Hematopoietic multipotent progenitor cell treated with erythropoietin and hydrocortisone succinate and interleukin-3 and kit ligand, for 4 days (in vitro differentiated cells): ENCODE results near the gene PPP1CA.

Source experiments
- DNase-seq: peaks from one replicate; pipeline ENCODE4 v3.0.0-alpha.2; 2015

Gene PPP1CA

DNA sequence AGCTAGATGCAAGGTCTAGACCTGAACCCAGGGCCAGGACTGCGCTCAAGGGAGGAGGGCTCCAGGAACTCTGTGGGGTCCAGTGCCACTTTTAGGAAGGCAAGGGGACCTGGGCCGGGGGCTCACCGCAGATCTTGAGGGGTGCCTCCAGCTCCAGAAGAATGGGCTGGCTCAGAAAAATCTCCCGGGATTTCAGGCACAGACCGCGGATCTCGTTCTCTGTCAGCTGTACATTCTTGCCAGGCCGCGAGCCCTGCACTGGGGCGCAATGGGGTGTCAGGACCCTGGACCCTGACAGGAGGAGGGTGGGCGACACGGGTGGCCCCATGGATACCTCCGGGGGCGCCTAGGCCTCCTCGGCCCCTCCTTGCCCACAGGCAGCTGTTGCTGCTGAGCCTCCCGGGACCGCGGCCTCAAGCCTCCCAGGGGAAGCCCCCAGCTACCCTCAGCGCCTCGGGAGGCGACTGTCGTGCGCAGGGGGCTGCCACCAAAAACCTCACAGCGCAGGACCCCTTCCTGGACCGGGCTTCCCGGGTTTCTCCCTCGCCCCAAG is 640 bp downstream of the PPP1CA start:
- DNase-seq = no peak

DNA sequence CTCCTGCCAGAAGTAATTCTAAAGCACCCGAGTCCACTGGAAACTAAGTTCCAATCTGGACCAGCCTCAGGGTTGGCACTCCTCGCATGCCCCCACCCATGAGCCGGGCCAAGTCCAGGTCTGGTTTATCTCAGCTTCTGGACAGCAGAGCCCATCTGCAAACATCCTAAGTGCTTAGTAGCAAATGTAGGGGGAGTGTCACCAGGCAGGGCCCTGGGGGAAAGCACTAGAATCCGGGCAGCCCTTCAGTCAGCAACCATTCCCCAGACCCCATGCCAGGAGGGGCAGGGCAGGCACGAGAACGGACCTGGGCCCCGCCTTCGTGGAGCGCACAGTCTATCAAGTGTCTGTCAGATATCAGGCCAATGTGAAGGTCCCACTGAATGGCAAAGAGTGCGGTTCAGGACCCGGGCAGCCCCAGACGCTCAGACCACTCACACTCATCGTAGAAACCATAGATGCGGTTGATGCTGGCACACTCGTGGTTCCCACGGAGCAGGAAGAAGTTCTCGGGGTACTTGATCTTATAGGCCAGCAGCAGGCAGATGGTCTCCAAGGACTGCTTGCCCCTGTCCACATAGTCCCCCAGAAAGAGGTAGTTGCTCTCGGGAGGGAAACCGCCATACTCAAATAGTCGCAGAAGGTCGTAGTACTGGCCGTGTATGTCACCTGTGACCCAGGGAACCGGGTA is 1.3 kb downstream of the PPP1CA start:
- peak; percentile 34 for DNase-seq

DNA sequence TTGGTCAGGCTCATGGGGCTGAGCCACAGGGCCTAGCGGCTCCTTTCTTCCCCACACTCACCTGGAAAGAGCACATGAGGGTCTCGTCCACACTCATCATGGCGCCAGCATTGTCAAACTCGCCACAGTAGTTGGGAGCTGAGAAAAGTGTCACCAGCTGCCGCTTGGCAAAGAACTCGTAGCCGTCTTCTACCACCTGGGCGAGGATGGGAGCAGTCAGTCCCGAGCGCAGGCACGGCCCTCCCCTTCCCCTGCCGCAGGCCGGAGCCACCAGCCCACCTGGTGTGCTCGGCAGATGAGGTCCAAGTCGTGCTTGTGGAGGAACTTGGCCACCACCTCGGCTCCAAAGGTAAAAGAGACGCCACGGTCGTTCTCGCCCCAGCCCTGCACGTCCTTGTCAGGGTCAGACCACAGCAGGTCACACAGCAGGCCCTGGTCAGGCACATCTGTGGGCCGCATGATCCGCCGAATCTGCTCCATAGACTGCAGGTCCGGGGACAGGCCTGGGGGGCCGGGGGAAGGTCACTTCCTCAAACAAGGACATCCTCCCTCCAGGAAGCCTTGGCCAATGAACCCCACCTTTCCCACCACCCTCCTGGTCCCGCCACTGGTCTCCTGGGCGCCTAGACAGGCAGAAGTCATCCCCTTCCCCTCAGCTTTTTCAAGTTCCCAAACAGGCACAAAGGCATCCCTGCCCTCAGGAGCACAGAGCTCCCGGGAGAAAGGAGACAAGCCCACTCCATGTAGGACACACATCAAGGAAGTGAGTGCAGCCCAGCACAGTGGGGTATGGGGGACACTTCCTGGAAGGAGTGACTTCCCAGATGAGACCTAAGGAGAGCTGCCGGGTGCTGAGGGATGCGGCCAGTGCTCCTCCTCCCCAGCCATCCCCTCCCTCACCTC is 2.7 kb downstream of the PPP1CA start:
- DNase-seq = no peak

DNA sequence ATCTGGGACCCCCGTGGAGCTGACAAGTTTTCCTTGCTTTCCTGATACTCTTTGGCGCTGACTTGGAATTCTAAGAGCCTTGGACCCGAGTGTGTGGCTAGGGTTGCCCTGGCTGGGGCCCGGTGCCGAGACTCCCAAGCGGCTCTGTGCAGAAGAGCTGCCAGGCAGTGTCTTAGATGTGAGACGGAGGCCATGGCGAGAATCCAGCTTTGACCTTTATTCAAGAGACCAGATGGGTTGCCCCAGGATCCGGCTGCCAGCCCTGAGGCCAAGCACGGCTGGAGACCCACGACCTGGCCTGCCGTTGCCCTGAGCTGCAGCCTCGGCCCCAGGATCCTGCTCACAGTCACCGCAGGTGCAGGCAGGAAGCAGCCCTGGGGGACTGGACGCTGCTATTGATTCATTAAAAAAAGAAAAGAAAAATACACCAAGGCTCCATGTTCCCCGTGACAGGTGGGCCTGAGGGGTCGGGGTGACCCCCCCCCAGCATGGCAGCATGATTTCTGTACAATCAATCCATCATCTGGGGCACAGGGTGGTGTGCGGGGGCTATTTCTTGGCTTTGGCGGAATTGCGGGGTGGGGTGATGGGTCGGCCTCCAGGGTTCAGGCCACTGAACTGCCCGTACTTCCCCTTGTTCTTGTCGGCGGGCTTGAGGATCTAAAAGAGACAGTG is 3.5 kb downstream of the PPP1CA start:
- DNase-seq = no peak

DNA sequence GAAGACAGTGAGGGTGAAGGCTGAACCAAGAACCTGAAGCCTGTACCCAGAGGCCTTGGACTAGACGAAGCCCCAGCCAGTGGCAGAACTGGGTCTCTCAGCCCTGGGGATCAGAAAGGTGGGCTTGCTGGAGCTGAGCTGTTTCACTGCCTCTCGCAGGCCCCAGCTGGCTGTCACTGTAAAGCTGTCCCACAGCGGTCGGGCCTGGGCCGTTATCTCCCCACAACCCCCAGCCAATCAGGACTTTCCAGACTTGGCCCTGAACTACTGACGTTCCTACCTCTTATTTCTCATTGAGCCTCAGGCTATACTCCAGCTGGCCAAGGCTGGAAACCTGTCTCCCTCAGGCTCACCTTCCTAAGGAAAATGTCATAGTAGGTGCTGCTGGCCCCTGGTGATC is 4.1 kb downstream of the PPP1CA start:
- DNase-seq = peak; percentile 71

DNA sequence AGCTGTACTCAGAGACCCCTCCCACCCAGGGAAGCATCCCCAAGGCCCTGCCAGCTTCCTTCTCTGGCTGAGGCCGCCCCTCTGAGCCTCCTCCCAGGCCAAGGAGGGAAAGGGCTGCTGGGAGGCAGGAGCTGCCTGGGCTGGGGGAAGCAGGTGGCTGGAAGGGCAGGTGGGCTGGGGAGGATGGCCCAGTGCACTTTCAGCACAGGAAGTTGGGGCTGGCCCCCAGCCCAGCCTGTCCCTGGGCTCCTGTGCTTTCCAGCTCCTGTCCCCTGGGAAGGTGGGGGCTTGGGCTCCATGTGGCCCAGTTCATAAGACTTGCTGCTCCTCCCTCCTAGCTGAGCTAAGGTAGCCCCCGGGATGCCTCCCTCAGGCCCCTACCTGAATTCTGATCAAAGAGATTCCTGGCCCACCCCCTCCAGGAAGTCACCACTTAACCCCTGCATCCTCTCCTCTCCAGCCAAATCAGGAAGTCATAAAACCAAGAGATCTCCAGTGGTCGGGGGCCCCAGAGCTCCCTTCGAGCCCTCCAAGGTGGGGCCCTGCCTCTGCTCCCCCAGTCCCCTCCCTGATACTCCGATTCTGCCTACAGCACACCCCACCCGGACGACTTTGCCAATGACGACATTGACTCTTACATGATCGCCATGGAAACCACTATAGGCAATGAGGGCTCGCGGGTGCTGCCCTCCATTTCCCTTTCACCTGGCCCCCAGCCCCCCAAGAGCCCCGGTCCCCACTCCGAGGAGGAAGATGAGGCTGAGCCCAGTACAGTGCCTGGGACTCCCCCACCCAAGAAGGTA is 4.9 kb downstream of the PPP1CA start:
- peak; percentile 44 for DNase-seq

DNA sequence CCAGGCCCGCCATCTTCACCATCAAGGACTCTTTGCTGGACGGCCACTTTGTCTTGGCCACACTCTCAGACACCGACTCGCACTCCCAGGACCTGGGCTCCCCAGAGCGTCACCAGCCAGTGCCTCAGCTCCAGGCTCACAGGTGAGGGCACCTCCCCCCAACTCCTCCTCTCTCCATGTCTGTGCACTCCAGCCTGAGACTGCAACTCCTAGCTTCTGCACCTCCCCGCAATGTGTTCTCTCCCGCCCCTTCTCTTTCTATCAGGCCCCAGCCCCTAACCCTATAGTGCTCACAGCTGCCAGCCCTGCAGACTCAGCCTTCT is 5.4 kb downstream of the PPP1CA start:
- DNase-seq = no peak

DNA sequence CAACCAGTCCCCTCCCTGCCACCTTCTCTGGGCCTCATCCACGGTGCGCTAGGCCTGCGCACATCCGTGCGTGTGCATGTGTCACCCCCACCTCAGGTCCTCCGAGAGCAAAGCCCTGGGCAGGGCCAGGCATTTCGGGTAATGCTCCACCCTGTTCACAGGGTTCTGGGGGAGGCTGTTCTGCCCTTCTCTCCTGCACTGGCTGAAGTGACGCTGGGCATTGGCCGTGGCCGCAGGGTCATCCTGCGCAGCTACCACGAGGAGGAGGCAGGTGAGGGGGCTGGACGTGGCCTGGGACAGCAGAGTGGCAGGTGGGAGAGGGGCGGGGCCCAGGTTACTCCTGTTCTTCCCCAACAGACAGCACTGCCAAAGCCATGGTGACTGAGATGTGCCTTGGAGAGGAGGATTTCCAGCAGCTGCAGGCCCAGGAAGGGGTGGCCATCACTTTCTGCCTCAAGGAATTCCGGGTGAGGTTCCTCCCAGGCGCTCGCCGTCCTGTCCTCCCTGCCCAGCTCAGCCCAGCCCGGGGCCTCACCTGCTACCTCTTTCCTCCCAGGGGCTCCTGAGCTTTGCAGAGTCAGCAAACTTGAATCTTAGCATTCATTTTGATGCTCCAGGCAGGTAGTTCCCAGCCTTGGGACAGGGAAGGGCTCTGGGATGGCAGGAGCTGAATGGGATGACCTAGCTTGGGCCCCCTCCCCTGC is 6.0 kb downstream of the PPP1CA start:
- no peak for DNase-seq

DNA sequence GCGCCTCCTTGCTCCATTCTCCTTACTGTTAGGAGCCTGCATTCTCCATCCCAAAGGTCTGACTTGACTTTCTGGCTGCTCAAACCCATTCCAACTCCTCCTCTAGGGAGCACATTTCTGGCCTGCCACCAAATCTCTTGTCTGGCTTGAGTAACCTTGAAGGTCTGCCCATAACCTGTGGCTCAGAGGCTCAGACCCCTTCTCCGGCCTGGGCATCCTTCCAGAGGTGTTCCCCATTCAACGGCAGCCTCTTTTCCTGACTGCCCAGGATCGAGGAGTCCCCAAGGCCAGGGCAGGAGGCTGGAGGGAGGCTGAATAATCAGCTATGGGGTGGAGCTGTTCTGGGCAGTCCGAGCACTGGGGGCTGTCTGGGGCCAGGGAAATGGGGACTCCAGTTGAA is 7.7 kb downstream of the PPP1CA start:
- no peak for DNase-seq

DNA sequence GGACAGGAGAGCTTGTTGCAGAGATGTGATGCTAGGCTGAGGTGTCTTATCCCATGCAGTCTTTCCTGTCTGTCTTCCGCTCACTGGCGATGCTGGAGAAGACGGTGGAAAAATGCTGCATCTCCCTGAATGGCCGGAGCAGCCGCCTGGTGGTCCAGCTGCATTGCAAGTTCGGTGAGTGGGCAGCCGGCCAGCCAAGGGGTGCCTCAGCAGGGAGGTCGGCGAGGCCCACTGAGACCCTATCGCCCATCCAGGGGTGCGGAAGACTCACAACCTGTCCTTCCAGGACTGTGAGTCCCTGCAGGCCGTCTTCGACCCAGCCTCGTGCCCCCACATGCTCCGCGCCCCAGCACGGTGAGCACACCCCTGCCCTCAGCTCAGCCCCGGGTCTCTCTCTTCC is 8.2 kb downstream of the PPP1CA start:
- DNase-seq = no peak

DNA sequence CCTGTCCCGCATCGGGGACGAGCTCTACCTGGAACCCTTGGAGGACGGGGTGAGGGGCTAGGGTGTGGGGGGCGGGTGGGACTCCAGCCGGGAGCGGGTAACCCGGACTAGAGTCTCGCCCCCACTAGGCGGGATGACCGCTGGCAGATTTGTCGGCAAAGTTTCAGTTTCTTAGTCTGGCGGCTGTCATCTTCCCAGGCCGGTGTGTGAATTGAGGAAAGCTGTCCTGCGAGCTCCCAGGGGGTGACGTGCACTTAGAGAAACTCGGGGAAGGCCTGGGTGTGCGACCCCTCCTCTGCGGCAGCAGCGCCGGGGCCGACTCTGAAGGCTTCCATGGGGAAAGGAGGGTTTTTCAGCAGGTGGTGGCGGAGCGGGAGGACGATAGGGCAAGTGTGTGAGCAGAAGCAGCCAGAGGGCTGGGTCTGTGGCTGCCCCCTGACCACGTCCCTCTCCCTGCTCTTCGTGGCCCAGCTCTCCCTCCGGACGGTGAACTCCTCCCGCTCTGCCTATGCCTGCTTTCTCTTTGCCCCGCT is 9.4 kb downstream of the PPP1CA start:
- no peak for DNase-seq

DNA sequence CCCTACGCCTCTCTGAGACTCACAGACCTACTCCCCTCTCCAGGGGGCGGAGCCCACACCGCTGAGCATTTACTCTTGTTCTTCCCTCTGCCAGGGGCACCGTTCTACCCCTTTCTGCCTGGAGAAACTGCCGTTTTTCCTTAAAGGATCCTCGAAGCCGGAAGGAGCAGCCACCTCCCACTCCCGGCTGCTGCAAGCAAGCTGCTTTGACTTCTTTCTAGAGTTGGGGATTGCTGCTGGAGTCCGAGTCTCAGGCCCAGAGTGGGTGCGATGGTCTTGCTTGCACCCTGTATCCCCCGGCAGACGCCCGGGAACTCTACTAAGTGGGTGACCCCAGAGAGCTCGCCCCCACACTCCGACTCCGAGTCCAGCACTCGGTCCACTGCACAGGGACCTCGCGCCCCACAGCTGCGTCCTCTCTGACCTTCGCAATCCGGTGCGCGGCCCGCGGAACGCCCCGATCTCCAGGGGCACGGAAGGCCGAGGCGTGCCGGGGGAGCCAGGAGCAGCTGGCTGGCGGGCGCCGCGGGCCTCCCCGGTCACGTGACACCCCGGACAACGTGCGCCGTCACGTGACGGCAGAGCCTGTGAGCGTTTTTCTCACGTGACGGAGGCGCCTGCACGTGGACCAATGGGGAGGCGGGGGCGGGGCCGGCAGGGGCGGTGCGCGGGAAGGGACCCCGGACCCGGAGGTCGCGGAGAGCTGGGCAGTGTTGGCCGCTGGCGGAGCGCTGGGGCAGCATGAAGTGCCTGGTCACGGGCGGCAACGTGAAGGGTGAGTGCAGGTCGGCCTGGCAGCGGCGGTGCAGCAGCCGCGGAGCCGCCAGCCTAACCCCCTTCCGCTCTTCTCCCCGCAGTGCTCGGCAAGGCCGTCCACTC is 10.1 kb downstream of the PPP1CA start, which contains the start of gene RAD9A:
RAD9A (plus strand) TSS at position 683 of the 879 bp plus-strand sequence; CDS start at position 742, 59 bp downstream.
- peak; percentile 98 for DNase-seq

DNA sequence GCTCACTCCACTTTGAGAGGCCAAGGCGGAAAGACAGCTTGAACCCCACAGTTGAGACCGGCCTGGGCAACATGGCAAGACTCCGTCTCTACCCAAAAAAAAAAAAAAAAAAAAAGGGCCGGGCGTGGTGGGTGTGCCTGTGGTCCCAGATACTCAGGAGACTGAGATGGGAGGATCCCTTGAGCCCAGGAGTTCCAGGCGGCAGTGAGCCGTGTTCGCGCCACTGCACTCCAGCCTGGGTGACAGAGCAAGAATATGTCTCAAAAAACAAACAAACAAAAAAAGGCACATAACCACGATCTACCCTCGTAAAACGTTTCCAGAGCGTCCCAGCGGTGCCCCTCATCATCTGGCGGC is 10.7 kb downstream of the PPP1CA start:
- no peak for DNase-seq

DNA sequence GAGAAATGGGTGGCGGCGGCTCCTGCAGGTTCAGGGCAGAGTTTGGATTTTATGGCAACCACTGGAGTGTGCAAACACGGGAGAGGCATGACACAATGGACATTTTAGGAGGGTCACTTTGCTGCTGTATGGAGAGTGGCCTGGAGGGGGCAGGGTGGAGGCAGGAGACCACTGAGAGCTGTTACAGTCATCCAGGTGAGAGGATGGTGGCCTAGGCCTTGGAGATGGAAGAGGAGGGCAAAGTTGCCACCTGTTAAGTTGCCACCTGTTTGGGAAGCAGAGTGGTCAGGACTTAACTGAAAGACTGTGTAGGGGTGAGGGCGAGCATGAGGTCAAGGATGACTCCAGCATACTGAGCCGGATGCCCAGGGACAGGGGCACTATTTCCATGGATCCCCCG is 12.2 kb downstream of the PPP1CA start:
- peak; percentile 65 for DNase-seq

DNA sequence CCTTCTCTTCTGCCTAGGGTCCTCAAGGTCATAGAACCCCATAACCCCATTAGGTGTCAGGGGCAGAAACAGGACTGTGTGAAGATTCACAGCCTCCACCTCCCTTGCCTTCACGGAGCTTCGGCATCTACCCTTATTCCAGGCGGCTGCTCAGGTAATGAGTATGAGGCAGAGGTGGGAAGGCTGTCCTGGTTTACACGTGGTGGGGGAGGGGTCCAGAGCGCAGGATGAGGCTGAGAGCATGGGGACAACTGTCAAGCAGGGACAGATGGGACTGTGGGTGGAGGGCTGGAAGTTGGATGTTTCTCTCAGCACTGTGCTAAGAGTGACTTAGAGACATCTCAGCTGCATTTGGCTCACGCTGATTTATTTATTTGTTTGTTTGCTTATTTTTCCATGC is 14.1 kb downstream of the PPP1CA start:
- DNase-seq = no peak

DNA sequence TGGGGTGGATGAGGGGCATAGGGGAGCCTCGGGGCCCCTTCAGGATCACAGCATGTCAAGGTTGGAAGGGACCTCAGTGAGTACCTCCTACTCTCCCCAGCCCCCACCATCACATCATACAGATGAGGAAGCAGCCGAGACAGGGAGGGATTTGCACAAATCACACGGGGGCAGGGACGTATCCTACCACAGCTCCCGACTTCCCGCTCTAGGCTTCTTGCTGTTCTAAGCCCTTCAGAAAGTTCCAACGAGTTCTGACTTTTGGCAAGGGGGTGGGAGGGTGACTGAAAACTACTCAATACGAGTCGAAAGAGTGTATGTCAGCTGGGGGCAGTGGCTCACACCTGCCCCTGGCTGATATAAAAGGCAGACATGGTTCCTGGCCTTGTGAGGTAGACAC is 14.6 kb downstream of the PPP1CA start:
- DNase-seq = no peak

DNA sequence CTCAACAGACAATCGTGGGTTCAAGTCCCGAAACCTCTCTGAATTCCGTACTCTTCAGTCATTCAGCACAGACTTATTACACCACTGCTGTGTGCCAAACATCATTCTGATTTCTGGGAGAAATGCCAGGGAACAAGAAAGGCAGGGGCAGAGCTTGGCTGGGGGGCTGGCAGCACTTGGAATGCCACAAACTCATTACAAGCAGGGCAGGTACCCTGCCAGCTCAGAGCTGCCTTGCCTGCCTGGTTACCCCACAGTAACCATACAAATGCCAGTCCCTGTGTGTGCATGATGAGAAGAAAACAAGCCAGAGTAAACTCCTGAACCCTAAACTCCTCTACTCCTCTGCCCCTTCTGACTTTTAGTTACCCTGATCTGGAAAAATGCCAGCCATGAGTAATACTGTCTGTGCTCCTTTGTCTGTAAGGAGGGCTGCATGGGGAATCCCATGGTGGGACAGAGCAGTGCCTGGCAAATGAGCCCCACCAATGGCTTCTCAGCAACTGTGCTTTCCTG is 16.7 kb downstream of the PPP1CA start:
- no peak for DNase-seq

DNA sequence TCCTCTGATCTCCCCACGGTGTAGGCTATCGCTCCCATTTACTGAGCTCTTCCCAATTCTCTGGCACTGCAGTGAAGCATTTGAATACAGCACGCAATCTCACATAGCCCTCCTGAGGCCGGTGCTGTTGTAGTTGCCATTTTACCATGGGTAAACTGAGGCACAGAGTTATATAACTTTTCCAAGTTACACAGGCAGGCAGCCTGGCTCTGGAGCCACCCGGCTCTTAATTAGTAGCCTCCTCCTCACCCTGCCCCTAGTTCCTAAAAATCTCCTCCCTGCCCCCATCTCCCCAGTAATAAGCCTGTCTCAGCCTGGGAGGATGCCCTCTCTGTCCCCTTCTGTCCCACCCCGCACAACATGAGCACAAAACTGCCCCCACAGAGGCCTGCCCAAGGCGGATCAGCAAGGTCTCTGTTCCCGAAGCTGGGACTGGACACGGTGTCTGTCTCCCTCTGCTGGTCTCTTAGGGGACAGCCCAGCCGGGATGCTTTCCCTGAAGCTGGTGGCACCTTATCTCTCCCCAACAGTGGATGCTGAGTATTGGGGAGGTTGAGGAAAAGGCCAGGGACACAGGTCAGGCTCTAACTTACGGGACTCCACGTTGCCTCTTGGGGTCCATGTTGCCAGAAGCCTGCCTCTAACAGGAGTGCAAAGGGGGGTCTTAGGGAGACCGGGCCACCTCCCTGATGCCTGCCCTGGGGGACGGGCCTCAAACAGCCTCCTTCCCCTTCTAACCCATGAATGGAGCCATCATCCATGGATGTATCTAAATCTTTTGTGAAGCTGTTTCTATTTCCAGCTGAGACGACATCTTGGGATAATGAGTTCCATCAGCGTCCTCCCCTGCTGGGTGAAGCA is 19.2 kb downstream of the PPP1CA start:
- DNase-seq = peak; percentile 92

DNA sequence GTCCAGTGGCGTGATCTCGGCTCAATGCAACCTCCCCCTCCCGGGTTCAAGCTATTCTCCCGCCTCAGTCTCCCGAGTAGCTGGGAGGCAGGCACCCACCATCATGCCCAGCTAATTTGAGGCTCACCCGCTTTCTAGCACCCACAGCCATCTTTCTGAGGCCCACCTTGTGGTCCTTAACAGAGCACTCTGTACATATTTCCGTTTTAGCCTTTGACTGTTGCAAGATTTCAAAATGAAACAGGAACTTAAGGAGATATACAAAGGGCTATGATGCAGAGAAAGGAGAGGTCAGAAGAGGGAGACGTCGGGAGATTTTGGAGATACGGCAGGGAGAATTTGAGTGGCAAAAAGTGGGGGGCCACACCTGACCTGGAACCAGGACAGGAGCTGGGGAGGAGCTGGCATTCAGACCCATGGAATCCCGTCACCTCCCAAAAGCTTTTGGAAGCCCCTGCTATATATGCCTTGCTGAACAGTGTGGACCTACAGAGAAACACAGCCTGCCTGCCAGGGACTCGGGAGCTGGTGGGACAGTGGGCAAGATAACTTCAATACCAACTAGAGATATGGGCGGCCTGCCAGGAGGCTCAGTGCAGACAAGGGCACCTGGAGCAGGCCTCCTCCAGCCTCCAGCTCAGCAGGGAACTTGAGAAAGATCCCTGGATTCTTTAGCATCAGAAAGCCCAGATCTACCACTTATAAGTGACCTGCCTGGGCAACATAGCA is 20.2 kb downstream of the PPP1CA start:
- DNase-seq = peak; percentile 76
